Activated CD4-positive, CD25-positive, alpha-beta regulatory T cell (primary cell): Measurements from ENCODE around the gene RGS19.
A peak's percentile ranks its signal among the peaks of the same experiment; 100 is the strongest.

Experiments
- DNase-seq, 4 experiments: peaks; one replicate each; lab custom pipeline; 2025; lab: John Stamatoyannopoulos, UW

The RGS19 gene

GRCh38 chr20:64107736-64108457, 28.6 kb upstream of the RGS19 start:
- DNase-seq, result no peak

- no peak for DNase-seq
Measured at GRCh38 chr20:64106981-64107735, 27.8 kb upstream of the RGS19 start, which contains the start of gene NPBWR2. NPBWR2 (minus strand) TSS chr20:64107565; CDS start chr20:64106831, 734 bp downstream.

- DNase-seq, result no peak
Measured at GRCh38 chr20:64106435-64106961, 27.2 kb upstream of the RGS19 start.

GRCh38 chr20:64105846-64106434, 26.6 kb upstream of the RGS19 start:
- no peak for DNase-seq

GRCh38 chr20:64104667-64105451, 25.5 kb upstream of the RGS19 start:
- no peak for DNase-seq

- DNase-seq, result no peak
Measured at GRCh38 chr20:64103871-64104666, 24.8 kb upstream of the RGS19 start.

- DNase-seq, result no peak
Measured at GRCh38 chr20:64102647-64103354, 23.5 kb upstream of the RGS19 start.

GRCh38 chr20:64101731-64102621, 22.7 kb upstream of the RGS19 start:
- DNase-seq, result peak; percentile 50 to 59 (median 54)

GRCh38 chr20:64100946-64101688, 21.8 kb upstream of the RGS19 start:
- DNase-seq, result no peak

GRCh38 chr20:64100566-64100888, 21.2 kb upstream of the RGS19 start:
- DNase-seq, result no peak

GRCh38 chr20:64099880-64100565, 20.7 kb upstream of the RGS19 start:
- no peak for DNase-seq

GRCh38 chr20:64099086-64099786, 19.9 kb upstream of the RGS19 start:
- DNase-seq, result no peak

GRCh38 chr20:64098471-64099013, 19.2 kb upstream of the RGS19 start:
- DNase-seq, result no peak

- no peak for DNase-seq
Measured at GRCh38 chr20:64096535-64096934, 17.2 kb upstream of the RGS19 start.

GRCh38 chr20:64095927-64096326, 16.6 kb upstream of the RGS19 start:
- no peak for DNase-seq

- no peak for DNase-seq
Measured at GRCh38 chr20:64095455-64095854, 16.1 kb upstream of the RGS19 start.

GRCh38 chr20:64093013-64093503, 13.7 kb upstream of the RGS19 start:
- DNase-seq, result no peak
